ENCODE results near the gene NRN1L. TPM values are rescaled to one million over a fixed set of nuclear protein-coding genes. Genes with fewer than 3 reads are reported as not detected.

The NRN1L gene
- total RNA-seq, 1 experiment from 2014 or later, result 0.56 TPM

DNA sequence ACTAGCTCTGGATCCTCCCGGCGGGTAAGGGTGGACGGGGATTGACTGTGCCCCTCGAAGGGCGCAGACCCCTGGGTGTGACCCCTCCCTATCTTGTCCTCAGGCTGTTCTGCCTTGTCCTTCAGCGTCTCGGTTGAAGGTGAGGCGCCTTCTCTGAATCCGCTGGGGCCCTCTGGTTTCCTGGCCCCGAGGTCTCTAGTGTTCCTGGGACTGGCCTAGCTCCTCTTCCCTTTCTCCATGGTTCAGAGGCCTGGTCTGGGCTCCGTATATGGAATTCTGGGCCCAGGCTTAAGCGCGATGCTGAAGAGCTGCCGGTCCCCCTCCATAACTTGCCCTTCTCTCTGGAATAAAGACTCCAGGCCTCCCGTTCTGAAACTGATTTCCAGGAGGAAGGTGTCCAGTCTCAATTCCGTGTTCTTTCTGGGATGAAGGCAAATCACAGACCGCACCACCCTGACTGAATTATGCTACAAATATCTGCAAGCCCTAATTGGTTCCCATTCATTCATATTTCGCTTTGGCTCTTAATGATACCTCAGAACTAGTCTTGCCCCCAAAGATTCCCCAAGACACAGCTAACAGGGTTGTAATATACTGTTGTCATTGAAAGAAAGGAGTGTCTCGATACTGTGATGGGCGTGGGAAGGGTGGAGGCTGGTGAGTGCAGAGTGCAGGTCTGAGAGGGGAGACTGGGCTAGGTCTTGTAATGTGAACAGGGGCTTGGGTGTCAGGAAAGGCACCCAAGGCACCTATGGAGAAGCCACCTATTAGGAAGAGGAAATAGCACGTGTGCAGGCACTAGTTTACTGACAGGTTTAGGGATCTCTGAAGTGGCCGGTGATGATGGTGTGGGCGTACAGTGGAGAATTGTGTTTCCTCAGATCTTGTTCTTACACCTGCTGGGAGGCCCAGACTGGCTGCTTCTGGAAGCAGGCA lies 11.0 kb upstream of the NRN1L start:
- peaks cover 21% of the 10 kb centered on the region; the same call in 1 of the 2 replicates for H3K36me3 ChIP-seq (ENCODE audit: insufficient read depth, low read length)
- H3K9me2 ChIP-seq (replicated peaks; ENCODE audit: insufficient read depth, low read length), result no peaks in the 10 kb centered on the region
- peak overlapping the region; percentile 75 for H3K4me2 ChIP-seq (ENCODE audit: low read depth, low read length, poor library complexity, severe bottlenecking)
- H3K79me2 ChIP-seq (ENCODE audit: low read length), result peaks cover 38% of the 10 kb centered on the region
- DNase-seq, result peak; percentile 57
- peak overlapping the region; percentile 91 for H3K9ac ChIP-seq (ENCODE audit: low read length)
- peak overlapping the region; percentile 47; the same call in 1 of the 2 replicates for H3K27ac ChIP-seq (ENCODE audit: low read length)
- peak overlapping the region; percentile 41; the same call in 1 of the 2 replicates for H2AFZ ChIP-seq (ENCODE audit: low read length)
- peak overlapping the region; percentile 74 for H3K4me3 ChIP-seq (ENCODE audit: low read length)
- H4K20me1 ChIP-seq (ENCODE audit: insufficient read depth, low read depth, low read length), result peaks cover 16% of the 10 kb centered on the region; the same call in 1 of the 2 replicates
- peaks cover 24% of the 10 kb centered on the region for H3K4me1 ChIP-seq (ENCODE audit: low read length)
- no peaks in the 10 kb centered on the region for H3K27me3 ChIP-seq (ENCODE audit: low read length)
- H3K9me3 ChIP-seq (ENCODE audit: low read length), result no peaks in the 10 kb centered on the region

DNA sequence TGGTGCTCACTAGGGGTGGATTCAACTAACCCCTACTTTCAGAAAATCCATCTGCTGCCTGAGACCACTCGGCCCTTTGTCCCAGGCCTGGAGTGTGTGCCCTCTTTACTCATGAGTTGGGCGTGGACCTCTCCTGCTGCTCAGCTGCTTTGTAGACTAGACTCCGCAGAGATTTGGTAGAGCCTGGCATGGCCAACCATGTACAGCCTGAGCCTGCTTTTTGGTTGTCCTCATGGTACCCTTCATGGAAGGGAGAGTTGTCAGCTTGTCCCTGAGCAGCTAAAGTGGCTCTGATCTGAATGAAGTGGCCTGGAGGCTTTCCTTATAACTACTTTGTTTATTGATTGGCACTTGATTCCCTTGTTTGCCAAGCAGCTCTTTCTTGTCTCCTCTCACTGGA lies 10.3 kb upstream of the NRN1L start:
- Histone ChIP-seq H4K20me1 (ENCODE audit: insufficient read depth, low read depth, low read length) (peaks cover 16% of the 10 kb centered on the region; the same call in 1 of the 2 replicates), H3K9me2 (replicated peaks; ENCODE audit: insufficient read depth, low read length) (no peaks in the 10 kb centered on the region), H3K9ac (ENCODE audit: low read length) (peak overlapping the region; percentile 91), H3K9me3 (ENCODE audit: low read length) (no peaks in the 10 kb centered on the region), H3K27me3 (ENCODE audit: low read length) (no peaks in the 10 kb centered on the region), H3K4me2 (ENCODE audit: low read depth, low read length, poor library complexity, severe bottlenecking) (peak overlapping the region; percentile 75), H3K4me1 (ENCODE audit: low read length) (peaks cover 24% of the 10 kb centered on the region), H2AFZ (ENCODE audit: low read length) (no peak overlapping the region), H3K79me2 (ENCODE audit: low read length) (peaks cover 38% of the 10 kb centered on the region), H3K27ac (ENCODE audit: low read length) (no peak overlapping the region), H3K4me3 (ENCODE audit: low read length) (peak overlapping the region; percentile 74), H3K36me3 (ENCODE audit: insufficient read depth, low read length) (peaks cover 21% of the 10 kb centered on the region; the same call in 1 of the 2 replicates)
- DNase-seq, result no peak

DNA sequence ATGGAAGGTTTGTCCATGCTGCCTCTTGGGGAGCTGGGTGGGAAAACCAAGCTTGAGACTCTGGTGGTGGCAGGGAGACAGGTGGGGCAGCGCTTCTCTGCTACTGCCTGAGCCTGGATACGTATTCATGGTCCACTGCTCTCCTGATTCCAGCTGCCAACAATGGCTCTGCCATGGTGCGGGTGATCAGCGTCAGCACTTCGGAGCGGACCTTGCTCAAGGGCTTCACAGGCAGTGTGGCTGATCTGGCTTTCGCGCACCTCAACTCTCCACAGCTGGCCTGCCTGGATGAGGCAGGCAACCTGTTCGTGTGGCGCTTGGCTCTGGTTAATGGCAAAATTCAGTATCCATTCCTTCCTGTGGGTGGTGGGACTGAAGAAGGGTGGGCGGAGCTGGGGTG lies 7.6 kb upstream of the NRN1L start:
- H3K4me1 ChIP-seq (ENCODE audit: low read length), result peaks cover 23% of the 10 kb centered on the region
- no peak overlapping the region for H2AFZ ChIP-seq (ENCODE audit: low read length)
- H3K27me3 ChIP-seq (ENCODE audit: low read length), result no peaks in the 10 kb centered on the region
- DNase-seq, result no peak
- no peaks in the 10 kb centered on the region for H3K9me3 ChIP-seq (ENCODE audit: low read length)
- peaks cover 16% of the 10 kb centered on the region; the same call in 1 of the 2 replicates for H4K20me1 ChIP-seq (ENCODE audit: insufficient read depth, low read depth, low read length)
- H3K79me2 ChIP-seq (ENCODE audit: low read length), result peaks cover 38% of the 10 kb centered on the region
- no peak overlapping the region for H3K27ac ChIP-seq (ENCODE audit: low read length)
- H3K9me2 ChIP-seq (replicated peaks; ENCODE audit: insufficient read depth, low read length), result no peaks in the 10 kb centered on the region
- H3K4me2 ChIP-seq (ENCODE audit: low read depth, low read length, poor library complexity, severe bottlenecking), result no peak overlapping the region
- H3K36me3 ChIP-seq (ENCODE audit: insufficient read depth, low read length), result peaks cover 21% of the 10 kb centered on the region; the same call in 1 of the 2 replicates
- no peak overlapping the region for H3K4me3 ChIP-seq (ENCODE audit: low read length)
- no peak overlapping the region for H3K9ac ChIP-seq (ENCODE audit: low read length)

DNA sequence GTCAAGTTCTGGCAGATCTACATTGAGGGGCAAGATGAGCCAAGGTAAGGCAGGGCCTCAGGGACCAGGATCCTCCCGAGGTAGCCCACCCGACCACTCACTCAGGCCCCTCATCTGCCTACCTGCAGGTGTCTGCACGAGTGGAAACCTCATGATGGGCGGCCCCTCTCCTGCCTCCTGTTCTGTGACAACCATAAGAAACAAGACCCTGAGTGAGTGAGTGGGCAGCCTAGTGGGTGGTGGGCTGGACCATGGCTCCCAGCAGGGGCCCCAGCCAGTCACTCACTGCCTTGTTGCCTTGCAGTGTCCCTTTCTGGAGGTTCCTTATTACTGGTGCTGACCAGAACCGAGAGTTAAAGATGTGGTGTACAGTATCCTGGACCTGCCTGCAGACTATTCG lies 6.5 kb upstream of the NRN1L start:
- DNase-seq, result no peak
- Histone ChIP-seq H4K20me1 (ENCODE audit: insufficient read depth, low read depth, low read length) (peaks cover 18% of the 10 kb centered on the region; the same call in 1 of the 2 replicates), H3K9me2 (replicated peaks; ENCODE audit: insufficient read depth, low read length) (no peaks in the 10 kb centered on the region), H3K9me3 (ENCODE audit: low read length) (no peaks in the 10 kb centered on the region), H3K27me3 (ENCODE audit: low read length) (no peaks in the 10 kb centered on the region), H3K27ac (ENCODE audit: low read length) (no peak overlapping the region), H3K4me1 (ENCODE audit: low read length) (peaks cover 16% of the 10 kb centered on the region), H3K4me3 (ENCODE audit: low read length) (no peak overlapping the region), H2AFZ (ENCODE audit: low read length) (no peak overlapping the region), H3K4me2 (ENCODE audit: low read depth, low read length, poor library complexity, severe bottlenecking) (no peak overlapping the region), H3K9ac (ENCODE audit: low read length) (no peak overlapping the region), H3K79me2 (ENCODE audit: low read length) (peaks cover 35% of the 10 kb centered on the region), H3K36me3 (ENCODE audit: insufficient read depth, low read length) (peaks cover 21% of the 10 kb centered on the region; the same call in 1 of the 2 replicates)

DNA sequence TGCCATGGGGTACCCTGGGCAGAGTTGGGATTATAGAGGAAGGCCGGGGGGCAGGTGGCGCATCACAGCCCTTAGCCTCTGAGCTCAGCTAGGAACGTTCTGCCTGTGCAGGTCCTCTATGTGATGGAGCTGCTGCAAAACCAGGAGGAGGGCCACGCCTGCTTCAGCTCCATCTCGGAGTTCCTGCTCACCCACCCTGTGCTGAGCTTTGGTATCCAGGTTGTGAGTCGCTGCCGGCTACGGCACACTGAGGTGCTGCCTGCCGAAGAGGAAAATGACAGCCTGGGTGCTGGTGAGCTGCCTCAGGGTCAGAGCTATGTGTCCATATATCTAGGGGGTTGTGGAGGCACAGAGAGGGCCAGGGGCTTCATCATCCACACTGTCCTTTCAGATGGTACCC lies 5.8 kb upstream of the NRN1L start:
- H3K4me3 ChIP-seq (ENCODE audit: low read length), result no peak overlapping the region
- H3K4me2 ChIP-seq (ENCODE audit: low read depth, low read length, poor library complexity, severe bottlenecking), result no peak overlapping the region
- no peaks in the 10 kb centered on the region for H3K27me3 ChIP-seq (ENCODE audit: low read length)
- DNase-seq, result no peak
- H3K79me2 ChIP-seq (ENCODE audit: low read length), result peaks cover 29% of the 10 kb centered on the region
- no peak overlapping the region for H3K9ac ChIP-seq (ENCODE audit: low read length)
- H3K27ac ChIP-seq (ENCODE audit: low read length), result no peak overlapping the region
- H4K20me1 ChIP-seq (ENCODE audit: insufficient read depth, low read depth, low read length), result peaks cover 18% of the 10 kb centered on the region; the same call in 1 of the 2 replicates
- peaks cover 21% of the 10 kb centered on the region; the same call in 1 of the 2 replicates for H3K36me3 ChIP-seq (ENCODE audit: insufficient read depth, low read length)
- no peak overlapping the region for H2AFZ ChIP-seq (ENCODE audit: low read length)
- H3K4me1 ChIP-seq (ENCODE audit: low read length), result peaks cover 14% of the 10 kb centered on the region
- no peaks in the 10 kb centered on the region for H3K9me3 ChIP-seq (ENCODE audit: low read length)
- H3K9me2 ChIP-seq (replicated peaks; ENCODE audit: insufficient read depth, low read length), result no peaks in the 10 kb centered on the region

DNA sequence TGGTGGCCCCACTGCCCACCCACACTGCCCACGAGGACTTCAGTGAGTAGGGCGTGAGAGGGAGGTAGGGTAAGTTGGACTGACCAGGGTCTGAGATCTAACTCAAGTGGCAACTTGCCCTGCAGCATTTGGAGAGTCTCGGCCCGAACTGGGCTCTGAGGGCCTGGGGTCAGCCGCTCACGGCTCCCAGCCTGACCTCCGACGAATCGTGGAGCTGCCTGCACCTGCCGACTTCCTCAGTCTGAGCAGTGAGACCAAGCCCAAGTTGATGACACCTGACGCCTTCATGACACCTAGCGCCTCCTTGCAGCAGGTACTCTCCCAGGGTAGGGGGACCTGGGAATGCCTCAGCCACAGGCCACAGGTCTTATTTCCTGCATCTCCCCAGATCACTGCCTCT lies 5.2 kb upstream of the NRN1L start:
- H3K79me2 ChIP-seq (ENCODE audit: low read length), result peaks cover 23% of the 10 kb centered on the region
- no peaks in the 10 kb centered on the region for H3K9me2 ChIP-seq (replicated peaks; ENCODE audit: insufficient read depth, low read length)
- H3K4me3 ChIP-seq (ENCODE audit: low read length), result no peak overlapping the region
- no peaks in the 10 kb centered on the region for H3K9me3 ChIP-seq (ENCODE audit: low read length)
- peaks cover 21% of the 10 kb centered on the region; the same call in 1 of the 2 replicates for H3K36me3 ChIP-seq (ENCODE audit: insufficient read depth, low read length)
- peaks cover 12% of the 10 kb centered on the region; the same call in 1 of the 2 replicates for H4K20me1 ChIP-seq (ENCODE audit: insufficient read depth, low read depth, low read length)
- H2AFZ ChIP-seq (ENCODE audit: low read length), result no peak overlapping the region
- H3K9ac ChIP-seq (ENCODE audit: low read length), result no peak overlapping the region
- peaks cover 8% of the 10 kb centered on the region for H3K4me1 ChIP-seq (ENCODE audit: low read length)
- DNase-seq, result no peak
- H3K27me3 ChIP-seq (ENCODE audit: low read length), result no peaks in the 10 kb centered on the region
- H3K4me2 ChIP-seq (ENCODE audit: low read depth, low read length, poor library complexity, severe bottlenecking), result no peak overlapping the region
- H3K27ac ChIP-seq (ENCODE audit: low read length), result no peak overlapping the region

DNA sequence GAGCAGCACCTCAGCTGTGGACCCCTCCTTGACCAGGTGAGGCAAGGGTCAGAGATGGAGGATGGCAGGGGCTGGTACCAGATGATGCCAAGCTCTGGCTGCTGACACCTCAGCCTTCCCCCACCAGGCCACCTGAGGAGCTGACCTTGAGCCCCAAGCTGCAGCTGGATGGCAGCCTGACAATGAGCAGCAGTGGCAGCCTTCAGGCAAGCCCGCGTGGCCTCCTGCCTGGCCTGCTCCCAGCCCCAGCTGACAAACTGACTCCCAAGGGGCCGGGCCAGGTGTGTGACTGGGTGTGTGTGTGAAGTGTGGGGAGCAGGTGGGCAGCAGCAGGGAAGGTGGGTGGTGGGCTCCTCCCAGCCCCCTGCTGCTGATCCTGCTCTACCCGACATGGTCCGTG lies 4.7 kb upstream of the NRN1L start:
- H3K27me3 ChIP-seq (ENCODE audit: low read length), result no peaks in the 10 kb centered on the region

DNA sequence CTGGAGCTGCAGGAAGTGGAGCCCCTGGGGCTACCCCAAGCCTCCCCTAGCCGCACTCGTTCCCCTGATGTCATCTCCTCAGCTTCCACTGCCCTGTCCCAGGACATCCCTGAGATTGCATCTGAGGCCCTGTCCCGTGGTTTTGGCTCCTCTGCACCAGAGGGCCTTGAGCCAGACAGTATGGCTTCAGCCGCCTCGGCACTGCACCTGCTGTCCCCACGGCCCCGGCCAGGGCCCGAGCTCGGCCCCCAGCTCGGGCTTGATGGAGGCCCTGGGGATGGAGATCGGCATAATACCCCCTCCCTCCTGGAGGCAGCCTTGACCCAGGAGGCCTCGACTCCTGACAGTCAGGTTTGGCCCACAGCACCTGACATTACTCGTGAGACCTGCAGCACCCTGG lies 4.1 kb upstream of the NRN1L start:
- Histone ChIP-seq H3K4me1 (ENCODE audit: low read length) (no peaks in the 10 kb centered on the region), H3K36me3 (ENCODE audit: insufficient read depth, low read length) (peaks cover 21% of the 10 kb centered on the region; the same call in 1 of the 2 replicates), H3K9me2 (replicated peaks; ENCODE audit: insufficient read depth, low read length) (no peaks in the 10 kb centered on the region), H4K20me1 (ENCODE audit: insufficient read depth, low read depth, low read length) (peaks cover 11% of the 10 kb centered on the region; the same call in 1 of the 2 replicates), H3K27ac (ENCODE audit: low read length) (no peak overlapping the region), H3K79me2 (ENCODE audit: low read length) (peaks cover 11% of the 10 kb centered on the region), H3K4me2 (ENCODE audit: low read depth, low read length, poor library complexity, severe bottlenecking) (no peak overlapping the region), H3K9ac (ENCODE audit: low read length) (no peak overlapping the region), H3K27me3 (ENCODE audit: low read length) (no peaks in the 10 kb centered on the region), H2AFZ (ENCODE audit: low read length) (no peak overlapping the region), H3K9me3 (ENCODE audit: low read length) (no peaks in the 10 kb centered on the region), H3K4me3 (ENCODE audit: low read length) (no peak overlapping the region)
- no peak for DNase-seq

More for the DNA sequence above, 4.7 kb upstream of the NRN1L start:
- Histone ChIP-seq H3K9me2 (replicated peaks; ENCODE audit: insufficient read depth, low read length) (no peaks in the 10 kb centered on the region), H3K4me3 (ENCODE audit: low read length) (no peak overlapping the region), H4K20me1 (ENCODE audit: insufficient read depth, low read depth, low read length) (peaks cover 11% of the 10 kb centered on the region; the same call in 1 of the 2 replicates), H3K4me1 (ENCODE audit: low read length) (peaks cover 3% of the 10 kb centered on the region; the same call in 1 of the 2 replicates), H3K9me3 (ENCODE audit: low read length) (no peaks in the 10 kb centered on the region), H3K36me3 (ENCODE audit: insufficient read depth, low read length) (peaks cover 21% of the 10 kb centered on the region; the same call in 1 of the 2 replicates), H3K4me2 (ENCODE audit: low read depth, low read length, poor library complexity, severe bottlenecking) (no peak overlapping the region), H3K79me2 (ENCODE audit: low read length) (peaks cover 18% of the 10 kb centered on the region), H3K27ac (ENCODE audit: low read length) (no peak overlapping the region), H3K9ac (ENCODE audit: low read length) (no peak overlapping the region), H2AFZ (ENCODE audit: low read length) (no peak overlapping the region)
- no peak for DNase-seq
